ENCODE measurements around the gene FOXQ1. TPM values are rescaled to one million over a fixed set of nuclear protein-coding genes. Genes with fewer than 3 reads are reported as not detected.

Gene FOXQ1
- total and polyA plus RNA-seq, 7 donors, result 0.01 TPM; not detected in 6

DNA sequence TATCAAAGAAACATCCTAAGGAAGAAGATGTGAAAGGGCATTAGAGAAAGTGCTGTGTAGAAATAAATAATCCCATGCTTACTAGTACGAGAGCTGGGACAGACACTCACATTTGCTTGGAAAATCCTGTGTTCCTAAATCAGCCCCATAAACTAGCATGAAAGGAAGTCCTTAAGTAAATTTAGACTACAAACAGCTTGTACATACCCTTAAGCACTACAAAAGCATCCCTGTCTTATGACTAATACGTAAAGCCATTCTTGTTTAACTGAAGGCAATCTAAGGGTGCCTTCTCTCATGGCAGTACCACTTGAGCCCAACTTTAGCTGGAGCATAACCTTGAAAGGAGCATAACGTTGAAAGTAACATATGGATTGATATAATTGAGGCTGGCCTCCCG, 15.4 kb upstream of the FOXQ1 start:
- peaks cover 0 to 18% (median 3%) of the 10 kb centered on the region in 3 donors for H3K27me3 ChIP-seq (ENCODE audit: insufficient read depth in 3 of 3, low read length in 2 of 3)
- no peaks in the 10 kb centered on the region for H3K4me1 ChIP-seq
- DNase-seq, result no peak
- intact Hi-C loops (cut with DNase I), result loop anchor here in 1 of 2 donors (5.0 kb wide), 1 partner anchor 189 kb away; no protein-coding TSS in a partner anchor
- no peak for ATAC-seq
- 59 to 73% (median 64%) methylated on average over 4 of the region's 4 CpGs for WGBS, 3 donors
- no peaks in the 10 kb centered on the region for H3K9me3 ChIP-seq
- no peak overlapping the region for H3K27ac ChIP-seq
- TF ChIP-seq, protein P1, sequence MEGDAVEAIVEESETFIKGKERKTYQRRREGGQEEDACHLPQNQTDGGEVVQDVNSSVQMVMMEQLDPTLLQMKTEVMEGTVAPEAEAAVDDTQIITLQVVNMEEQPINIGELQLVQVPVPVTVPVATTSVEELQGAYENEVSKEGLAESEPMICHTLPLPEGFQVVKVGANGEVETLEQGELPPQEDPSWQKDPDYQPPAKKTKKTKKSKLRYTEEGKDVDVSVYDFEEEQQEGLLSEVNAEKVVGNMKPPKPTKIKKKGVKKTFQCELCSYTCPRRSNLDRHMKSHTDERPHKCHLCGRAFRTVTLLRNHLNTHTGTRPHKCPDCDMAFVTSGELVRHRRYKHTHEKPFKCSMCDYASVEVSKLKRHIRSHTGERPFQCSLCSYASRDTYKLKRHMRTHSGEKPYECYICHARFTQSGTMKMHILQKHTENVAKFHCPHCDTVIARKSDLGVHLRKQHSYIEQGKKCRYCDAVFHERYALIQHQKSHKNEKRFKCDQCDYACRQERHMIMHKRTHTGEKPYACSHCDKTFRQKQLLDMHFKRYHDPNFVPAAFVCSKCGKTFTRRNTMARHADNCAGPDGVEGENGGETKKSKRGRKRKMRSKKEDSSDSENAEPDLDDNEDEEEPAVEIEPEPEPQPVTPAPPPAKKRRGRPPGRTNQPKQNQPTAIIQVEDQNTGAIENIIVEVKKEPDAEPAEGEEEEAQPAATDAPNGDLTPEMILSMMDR (IDR thresholded peaks at IDR 0.05), result no peak
- no peaks in the 10 kb centered on the region for H3K36me3 ChIP-seq (ENCODE audit: insufficient read depth in 1 of 2, low read depth in 1 of 2)
- no peak overlapping the region for H3K4me3 ChIP-seq

DNA sequence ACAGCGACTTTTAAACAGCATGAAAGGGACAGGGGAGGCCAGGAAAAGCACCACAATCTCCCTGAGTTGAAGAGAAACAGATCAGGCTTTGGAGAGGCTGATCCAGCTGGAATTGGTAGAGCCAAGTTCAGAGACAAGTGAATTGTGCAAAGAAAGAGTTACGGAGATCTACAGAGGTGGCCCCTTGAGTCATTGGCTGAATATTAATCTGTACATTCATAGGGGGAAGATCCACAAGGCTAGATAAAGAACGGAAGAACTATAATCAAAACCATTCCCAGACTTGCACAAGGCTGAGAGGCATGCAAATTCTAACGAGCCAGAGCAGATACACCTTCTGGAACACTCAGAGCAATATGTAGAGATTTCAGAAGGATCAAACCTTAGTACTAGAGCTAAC, 14.2 kb upstream of the FOXQ1 start:
- H3K4me3 ChIP-seq, result no peak overlapping the region
- WGBS, 3 donors, result 53 to 62% (median 59%) methylated on average over 4 of the region's 4 CpGs
- no peaks in the 10 kb centered on the region for H3K9me3 ChIP-seq
- H3K27me3 ChIP-seq (ENCODE audit: insufficient read depth in 3 of 3, low read length in 2 of 3), result peaks cover 0 to 17% (median 3%) of the 10 kb centered on the region in 3 donors
- H3K36me3 ChIP-seq (ENCODE audit: insufficient read depth in 1 of 2, low read depth in 1 of 2), result no peaks in the 10 kb centered on the region
- DNase-seq, result no peak
- no peaks in the 10 kb centered on the region for H3K4me1 ChIP-seq
- no peak for ATAC-seq
- TF ChIP-seq, protein P1 (IDR thresholded peaks at IDR 0.05), result no peak
- no peak overlapping the region for H3K27ac ChIP-seq
- intact Hi-C loops (cut with DNase I), result loop anchor here in 1 of 2 donors (5.0 kb wide), 1 partner anchor 190 kb away; no protein-coding TSS in a partner anchor

DNA sequence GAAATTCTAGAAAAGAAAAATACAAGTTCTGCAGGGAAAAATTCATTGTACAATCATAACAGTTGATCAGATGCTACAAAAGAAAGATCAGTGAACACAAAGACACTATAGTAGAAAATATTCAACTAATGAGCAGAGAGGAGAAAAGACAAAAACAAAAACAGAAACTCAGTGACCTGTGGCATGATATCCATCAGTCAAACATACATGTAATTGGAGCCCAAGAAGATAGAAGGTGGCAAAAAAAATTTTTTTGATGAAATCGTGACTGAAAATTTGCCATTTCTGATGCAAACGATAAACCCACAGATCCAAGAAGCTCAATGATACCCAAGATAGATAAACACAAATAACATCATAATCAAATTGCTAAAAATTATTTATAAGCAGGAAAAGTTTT, 13.1 kb upstream of the FOXQ1 start:
- H3K36me3 ChIP-seq (ENCODE audit: insufficient read depth in 1 of 2, low read depth in 1 of 2), result no peaks in the 10 kb centered on the region
- 93 to 98% (median 95%) methylated on average over 2 of the region's 2 CpGs for WGBS, 3 donors

DNA sequence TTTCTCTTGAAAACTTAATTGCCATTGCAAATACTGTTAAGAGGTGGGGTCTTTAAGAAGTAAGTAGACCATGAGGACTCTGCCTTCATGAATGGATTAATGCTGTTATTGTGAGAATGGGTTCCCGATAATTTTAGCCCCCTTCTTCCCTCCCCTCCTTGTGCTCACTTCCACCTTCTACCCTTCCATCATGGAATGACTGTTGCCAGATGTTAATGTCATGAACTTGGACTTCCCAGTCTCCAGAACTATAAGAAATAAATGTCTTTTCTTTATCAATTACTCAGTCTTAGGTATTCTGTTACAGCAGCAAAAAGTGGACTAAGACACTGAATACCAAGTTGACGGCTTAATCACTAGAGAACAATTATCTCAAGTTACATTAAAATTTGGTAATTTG, 5.8 kb upstream of the FOXQ1 start:
- no peaks in the 10 kb centered on the region for H3K4me1 ChIP-seq
- peaks cover 5 to 39% (median 7%) of the 10 kb centered on the region in 3 donors for H3K27me3 ChIP-seq (ENCODE audit: insufficient read depth in 3 of 3, low read length in 2 of 3)
- H3K36me3 ChIP-seq (ENCODE audit: insufficient read depth in 1 of 2, low read depth in 1 of 2), result no peaks in the 10 kb centered on the region
- H3K9me3 ChIP-seq, result peaks cover 2% of the 10 kb centered on the region
- intact Hi-C loops (cut with DNase I), result no loop called here
- no peak overlapping the region for H3K4me3 ChIP-seq
- DNase-seq, result no peak
- H3K27ac ChIP-seq, result no peak overlapping the region
- TF ChIP-seq, protein P1 (IDR thresholded peaks at IDR 0.05), result no peak
- ATAC-seq, result no peak
- 82 to 90% (median 89%) methylated on average over 2 of the region's 2 CpGs for WGBS, 3 donors

More for the DNA sequence above, 13.1 kb upstream of the FOXQ1 start:
- Histone ChIP-seq H3K4me3 (no peak overlapping the region), H3K4me1 (no peaks in the 10 kb centered on the region), H3K27me3 (ENCODE audit: insufficient read depth in 3 of 3, low read length in 2 of 3) (peaks cover 0 to 11% (median 3%) of the 10 kb centered on the region in 3 donors), H3K9me3 (no peaks in the 10 kb centered on the region), H3K27ac (no peak overlapping the region)
- no peak for DNase-seq
- intact Hi-C loops (cut with DNase I), result loop anchor here in 1 of 2 donors (5.0 kb wide), 1 partner anchor 191 kb away; no protein-coding TSS in a partner anchor
- ATAC-seq, result no peak
- TF ChIP-seq, protein P1 (IDR thresholded peaks at IDR 0.05), result no peak

DNA sequence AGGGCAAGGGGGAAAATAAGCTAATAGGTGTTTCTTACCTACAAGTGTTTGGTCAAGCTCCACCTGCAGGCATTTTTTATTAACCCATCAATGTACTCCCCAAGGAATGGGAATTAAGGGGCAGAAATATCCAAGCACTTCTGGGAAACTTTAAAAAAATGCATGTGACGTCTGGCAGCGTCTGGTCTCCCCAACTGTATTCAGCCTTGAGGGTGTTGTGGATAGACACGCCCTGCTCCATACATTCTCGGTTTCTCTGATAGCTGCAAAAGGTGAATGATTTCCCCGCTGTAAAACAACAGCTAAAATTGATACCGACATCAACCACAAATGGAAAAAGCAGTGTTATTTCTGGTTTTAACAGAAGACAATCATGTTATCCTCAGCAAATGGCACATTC, 2.5 kb upstream of the FOXQ1 start:
- intact Hi-C loops (cut with DNase I), result no loop called here
- peaks cover 13 to 62% (median 24%) of the 10 kb centered on the region in 3 donors for H3K27me3 ChIP-seq (ENCODE audit: insufficient read depth in 3 of 3, low read length in 2 of 3)

More for the DNA sequence above, 2.5 kb upstream of the FOXQ1 start:
- ATAC-seq, result no peak
- no peak for DNase-seq
- Histone ChIP-seq H3K4me1 (peaks cover 4% of the 10 kb centered on the region), H3K9me3 (peaks cover 2% of the 10 kb centered on the region), H3K27ac (no peak overlapping the region), H3K36me3 (ENCODE audit: insufficient read depth in 1 of 2, low read depth in 1 of 2) (no peaks in the 10 kb centered on the region), H3K4me3 (no peak overlapping the region)
- 42 to 52% (median 46%) methylated on average over 6 of the region's 6 CpGs for WGBS, 3 donors
- TF ChIP-seq, protein P1 (IDR thresholded peaks at IDR 0.05), result no peak

Data from psoas muscle (tissue), 8 donors.